ENCODE results near the gene ZNF236.

The ZNF236 gene

DNA sequence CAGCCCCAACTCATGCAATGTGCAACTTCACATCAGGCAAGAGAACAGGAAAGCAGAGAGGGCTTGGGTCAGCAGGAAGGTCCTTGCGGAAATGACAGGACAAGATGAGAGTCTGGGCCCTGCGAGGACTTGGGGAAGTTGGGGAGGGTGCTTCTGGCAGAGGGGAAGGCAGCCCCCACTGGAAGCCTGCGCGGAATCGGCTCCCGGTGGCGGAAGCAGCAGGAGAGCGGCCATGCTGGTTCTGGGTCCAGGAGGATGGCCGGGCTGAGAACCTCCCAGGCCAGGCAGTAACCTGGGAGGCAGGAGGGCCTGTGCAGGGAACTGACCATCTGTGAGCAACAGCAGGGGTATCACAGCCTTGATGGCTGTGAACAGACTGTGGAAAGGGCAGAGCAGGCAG lies 197.3 kb downstream of the ZNF236 start:
- no peak for TF ChIP-seq ZFX (IDR thresholded peaks at IDR 0.05)
- TF ChIP-seq, protein P1, sequence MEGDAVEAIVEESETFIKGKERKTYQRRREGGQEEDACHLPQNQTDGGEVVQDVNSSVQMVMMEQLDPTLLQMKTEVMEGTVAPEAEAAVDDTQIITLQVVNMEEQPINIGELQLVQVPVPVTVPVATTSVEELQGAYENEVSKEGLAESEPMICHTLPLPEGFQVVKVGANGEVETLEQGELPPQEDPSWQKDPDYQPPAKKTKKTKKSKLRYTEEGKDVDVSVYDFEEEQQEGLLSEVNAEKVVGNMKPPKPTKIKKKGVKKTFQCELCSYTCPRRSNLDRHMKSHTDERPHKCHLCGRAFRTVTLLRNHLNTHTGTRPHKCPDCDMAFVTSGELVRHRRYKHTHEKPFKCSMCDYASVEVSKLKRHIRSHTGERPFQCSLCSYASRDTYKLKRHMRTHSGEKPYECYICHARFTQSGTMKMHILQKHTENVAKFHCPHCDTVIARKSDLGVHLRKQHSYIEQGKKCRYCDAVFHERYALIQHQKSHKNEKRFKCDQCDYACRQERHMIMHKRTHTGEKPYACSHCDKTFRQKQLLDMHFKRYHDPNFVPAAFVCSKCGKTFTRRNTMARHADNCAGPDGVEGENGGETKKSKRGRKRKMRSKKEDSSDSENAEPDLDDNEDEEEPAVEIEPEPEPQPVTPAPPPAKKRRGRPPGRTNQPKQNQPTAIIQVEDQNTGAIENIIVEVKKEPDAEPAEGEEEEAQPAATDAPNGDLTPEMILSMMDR (conservative IDR thresholded peaks at IDR 0.05) = no peak
- H3K27ac ChIP-seq = no peak overlapping the region
